NCI-H446 treated with DMSO at 0.1 percent for 48 hours (cell line): ENCODE results near the gene UQCC5.

Source experiments
- DNase-seq: peaks from one replicate; lab custom pipeline; 2025; lab: John Stamatoyannopoulos, UW

Gene UQCC5, protein sequence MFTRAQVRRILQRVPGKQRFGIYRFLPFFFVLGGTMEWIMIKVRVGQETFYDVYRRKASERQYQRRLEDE

GRCh38 chr3:52536369-52537164, at the start of gene UQCC5:
UQCC5 (plus strand) TSS chr3:52536605; CDS start chr3:52536756, 151 bp downstream.
- DNase-seq: peak; percentile 91

- DNase-seq: no peak
These were observed 49.2 kb upstream of the UQCC5 start for GRCh38 chr3:52487050-52487787.

DNA sequence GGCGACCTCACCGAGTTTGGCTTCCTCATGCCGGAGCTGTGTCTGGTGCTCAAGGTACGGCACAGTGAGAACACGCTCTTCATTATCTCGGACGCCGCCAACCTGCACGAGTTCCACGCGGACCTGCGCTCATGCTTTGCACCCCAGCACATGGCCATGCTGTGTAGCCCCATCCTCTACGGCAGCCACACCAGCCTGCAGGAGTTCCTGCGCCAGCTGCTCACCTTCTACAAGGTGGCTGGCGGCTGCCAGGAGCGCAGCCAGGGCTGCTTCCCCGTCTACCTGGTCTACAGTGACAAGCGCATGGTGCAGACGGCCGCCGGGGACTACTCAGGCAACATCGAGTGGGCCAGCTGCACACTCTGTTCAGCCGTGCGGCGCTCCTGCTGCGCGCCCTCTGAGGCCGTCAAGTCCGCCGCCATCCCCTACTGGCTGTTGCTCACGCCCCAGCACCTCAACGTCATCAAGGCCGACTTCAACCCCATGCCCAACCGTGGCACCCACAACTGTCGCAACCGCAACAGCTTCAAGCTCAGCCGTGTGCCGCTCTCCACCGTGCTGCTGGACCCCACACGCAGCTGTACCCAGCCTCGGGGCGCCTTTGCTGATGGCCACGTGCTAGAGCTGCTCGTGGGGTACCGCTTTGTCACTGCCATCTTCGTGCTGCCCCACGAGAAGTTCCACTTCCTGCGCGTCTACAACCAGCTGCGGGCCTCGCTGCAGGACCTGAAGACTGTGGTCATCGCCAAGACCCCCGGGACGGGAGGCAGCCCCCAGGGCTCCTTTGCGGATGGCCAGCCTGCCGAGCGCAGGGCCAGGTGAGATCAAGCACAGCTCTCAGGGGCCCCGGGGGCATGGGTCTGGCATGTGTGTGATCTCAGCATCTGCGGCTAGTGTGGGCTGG, 48.4 kb upstream of the UQCC5 start:
- DNase-seq: no peak

DNA sequence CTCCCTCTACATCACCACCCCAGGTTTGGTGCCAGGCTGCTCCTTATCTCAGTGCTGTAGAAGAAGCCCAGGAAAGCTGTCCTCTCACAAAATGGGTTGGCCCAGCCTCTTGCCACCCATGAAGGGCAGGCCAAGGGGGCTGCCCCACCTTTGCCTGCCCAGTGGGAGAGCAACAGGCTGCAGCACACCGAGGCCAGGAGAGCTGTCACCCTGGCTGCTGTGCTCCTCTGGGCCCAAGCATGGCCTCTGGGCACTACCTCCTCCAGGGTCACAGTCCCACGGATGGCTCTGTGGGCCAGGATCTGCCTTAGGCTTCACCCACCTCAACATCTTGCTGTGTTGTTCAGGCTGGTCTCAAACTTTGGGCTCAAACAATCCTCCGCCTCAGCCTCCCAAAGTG, 47.7 kb upstream of the UQCC5 start:
- no peak for DNase-seq

DNA sequence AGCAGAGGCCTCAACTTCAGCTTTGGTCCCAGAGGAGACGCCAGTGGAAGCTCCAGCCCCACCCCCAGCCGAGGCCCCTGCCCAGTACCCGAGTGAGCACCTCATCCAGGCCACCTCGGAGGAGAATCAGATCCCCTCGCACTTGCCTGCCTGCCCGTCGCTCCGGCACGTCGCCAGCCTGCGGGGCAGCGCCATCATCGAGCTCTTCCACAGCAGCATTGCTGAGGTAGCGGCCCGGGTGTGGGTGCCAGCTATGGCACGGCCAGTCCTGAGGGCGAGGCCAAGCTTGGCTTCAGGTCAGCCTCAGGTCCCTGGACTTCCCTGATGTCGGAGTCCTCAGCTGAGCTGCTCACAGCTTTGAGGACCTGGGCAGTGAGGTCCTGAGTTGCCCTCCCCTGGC, 47.0 kb upstream of the UQCC5 start:
- no peak for DNase-seq

DNA sequence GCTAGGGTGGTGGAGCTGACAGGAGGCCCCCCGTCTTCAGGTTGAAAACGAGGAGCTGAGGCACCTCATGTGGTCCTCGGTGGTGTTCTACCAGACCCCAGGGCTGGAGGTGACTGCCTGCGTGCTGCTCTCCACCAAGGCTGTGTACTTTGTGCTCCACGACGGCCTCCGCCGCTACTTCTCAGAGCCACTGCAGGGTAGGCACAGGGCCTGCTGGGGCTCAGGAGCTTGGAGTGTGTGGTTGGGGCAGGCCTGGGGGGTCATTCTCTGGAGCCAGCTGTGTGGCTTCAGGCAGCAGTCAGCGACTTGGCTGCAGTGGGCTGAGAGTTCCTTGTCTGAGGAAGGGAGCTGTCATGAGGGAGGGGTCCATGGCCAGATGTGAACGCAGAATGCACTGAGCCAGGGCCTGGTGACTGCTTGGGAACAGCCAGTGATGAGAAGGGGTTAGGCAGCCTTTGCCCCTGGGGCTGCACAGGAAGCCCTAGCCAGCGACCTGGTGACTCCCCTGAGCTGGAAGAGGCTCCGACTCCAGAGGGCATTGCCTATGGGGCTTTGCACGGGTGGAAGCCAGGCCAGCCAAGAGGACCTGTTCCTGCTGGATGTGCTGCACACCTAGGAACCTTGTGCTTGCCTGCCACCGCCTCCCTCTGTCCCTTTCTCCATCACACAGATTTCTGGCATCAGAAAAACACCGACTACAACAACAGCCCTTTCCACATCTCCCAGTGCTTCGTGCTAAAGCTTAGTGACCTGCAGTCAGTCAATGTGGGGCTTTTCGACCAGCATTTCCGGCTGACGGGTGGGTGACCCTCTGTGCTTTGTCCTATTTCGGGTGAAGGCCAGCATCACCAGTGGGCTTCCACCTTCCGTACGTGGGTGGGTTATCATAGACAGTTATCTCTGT, 46.1 kb upstream of the UQCC5 start:
- no peak for DNase-seq

DNA sequence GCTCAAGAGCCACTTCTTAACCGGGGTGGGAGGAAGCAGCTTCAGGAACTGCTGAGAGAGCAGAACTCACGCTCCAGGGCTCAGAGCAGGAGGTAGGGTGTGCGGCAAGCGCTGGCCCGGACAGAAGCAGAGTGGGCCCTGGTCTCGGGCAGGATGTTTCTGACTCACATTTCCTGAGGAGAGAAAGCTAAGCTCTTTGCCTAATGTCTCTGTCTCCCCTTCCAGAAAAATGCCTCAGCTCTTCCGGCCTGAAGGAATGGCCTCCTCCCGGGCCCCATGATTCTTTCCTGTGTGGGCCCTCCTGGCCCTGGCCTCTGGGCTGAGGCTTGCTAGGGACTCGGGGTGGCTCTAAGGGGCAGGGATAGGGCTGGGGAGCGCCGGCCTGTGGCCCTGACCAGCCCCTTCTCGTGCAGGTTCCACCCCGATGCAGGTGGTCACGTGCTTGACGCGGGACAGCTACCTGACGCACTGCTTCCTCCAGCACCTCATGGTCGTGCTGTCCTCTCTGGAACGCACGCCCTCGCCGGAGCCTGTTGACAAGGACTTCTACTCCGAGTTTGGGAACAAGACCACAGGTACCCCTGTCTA, 45.4 kb upstream of the UQCC5 start:
- DNase-seq: no peak

DNA sequence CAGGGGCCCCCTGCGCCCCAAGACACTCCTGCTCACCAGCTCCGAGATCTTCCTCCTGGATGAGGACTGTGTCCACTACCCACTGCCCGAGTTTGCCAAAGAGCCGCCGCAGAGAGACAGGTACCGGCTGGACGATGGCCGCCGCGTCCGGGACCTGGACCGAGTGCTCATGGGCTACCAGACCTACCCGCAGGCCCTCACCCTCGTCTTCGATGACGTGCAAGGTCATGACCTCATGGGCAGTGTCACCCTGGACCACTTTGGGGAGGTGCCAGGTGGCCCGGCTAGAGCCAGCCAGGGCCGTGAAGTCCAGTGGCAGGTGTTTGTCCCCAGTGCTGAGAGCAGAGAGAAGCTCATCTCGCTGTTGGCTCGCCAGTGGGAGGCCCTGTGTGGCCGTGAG, 44.3 kb upstream of the UQCC5 start:
- DNase-seq: no peak

DNA sequence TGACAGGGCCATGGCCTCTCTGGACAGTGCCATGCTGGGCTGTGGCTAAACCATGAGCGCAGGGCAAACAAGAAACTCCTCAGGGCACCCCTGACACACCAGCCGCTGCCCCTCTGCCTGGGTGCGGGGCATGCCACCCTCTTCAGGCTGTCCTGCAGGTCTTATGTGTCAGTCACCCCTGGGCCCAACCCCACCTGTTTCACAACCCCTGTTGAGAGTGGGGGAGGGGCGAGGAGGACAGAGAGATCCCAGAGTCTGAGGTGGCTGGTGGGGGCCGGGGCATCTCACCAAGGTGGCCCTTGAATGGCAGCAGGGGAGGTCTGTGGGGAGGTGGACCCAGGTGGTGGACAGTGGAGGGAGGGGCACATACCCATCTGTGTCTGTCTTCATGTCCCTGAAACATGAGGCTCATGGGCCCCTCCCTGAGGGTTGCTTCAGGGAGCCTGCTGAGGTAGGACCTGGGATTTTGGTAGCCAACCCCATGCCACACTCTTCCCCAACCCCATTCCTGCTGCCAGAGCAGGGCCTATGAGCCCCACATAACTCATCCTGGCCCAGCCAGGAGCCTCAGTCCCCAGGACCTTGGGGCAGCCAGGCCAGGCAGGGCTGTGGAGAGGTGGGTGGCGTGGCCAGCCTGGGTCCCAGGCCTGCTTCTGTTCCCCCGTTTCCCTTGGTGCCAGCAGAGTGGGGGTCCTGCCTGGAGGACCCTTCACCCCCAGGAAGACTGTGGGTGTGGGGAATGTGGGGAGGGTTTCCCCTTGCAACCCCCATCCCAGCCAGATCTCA, 43.0 kb upstream of the UQCC5 start:
- no peak for DNase-seq

GRCh38 chr3:52494445-52494844, 42.0 kb upstream of the UQCC5 start:
- DNase-seq: no peak

DNA sequence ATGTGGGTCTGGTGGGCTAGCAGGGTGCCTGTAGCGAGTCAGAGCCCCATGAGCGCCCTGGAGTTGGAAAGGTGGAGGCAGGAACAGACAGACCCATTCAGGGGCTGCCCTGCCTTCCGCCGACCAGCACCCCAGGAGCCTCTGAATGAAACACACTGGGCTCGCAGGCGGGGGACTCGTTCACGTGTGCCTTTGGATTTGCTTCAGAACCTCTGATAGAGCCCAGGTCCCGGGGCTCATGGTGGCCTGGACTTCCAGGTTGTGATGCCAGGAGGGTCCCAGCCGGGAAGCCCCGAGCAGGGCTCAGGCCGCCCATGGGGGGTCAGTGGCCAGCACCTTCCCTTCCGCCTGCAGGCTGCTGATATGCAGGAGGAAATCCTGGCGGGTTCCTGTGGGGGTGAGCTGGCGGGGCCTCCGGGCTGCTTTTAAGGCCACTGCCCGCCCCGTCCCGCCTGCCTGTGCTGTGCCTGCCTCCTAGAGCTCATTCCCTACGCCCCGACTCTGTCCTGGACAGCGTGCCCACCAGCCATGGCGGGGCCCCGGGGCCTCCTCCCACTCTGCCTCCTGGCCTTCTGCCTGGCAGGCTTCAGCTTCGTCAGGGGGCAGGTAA, 41.4 kb upstream of the UQCC5 start, which contains the start of gene STAB1:
Gene STAB1 (plus strand): TSS at position 453 of the 610 bp plus-strand sequence. CDS start 76 bp downstream, at position 529.
- no peak for DNase-seq

DNA sequence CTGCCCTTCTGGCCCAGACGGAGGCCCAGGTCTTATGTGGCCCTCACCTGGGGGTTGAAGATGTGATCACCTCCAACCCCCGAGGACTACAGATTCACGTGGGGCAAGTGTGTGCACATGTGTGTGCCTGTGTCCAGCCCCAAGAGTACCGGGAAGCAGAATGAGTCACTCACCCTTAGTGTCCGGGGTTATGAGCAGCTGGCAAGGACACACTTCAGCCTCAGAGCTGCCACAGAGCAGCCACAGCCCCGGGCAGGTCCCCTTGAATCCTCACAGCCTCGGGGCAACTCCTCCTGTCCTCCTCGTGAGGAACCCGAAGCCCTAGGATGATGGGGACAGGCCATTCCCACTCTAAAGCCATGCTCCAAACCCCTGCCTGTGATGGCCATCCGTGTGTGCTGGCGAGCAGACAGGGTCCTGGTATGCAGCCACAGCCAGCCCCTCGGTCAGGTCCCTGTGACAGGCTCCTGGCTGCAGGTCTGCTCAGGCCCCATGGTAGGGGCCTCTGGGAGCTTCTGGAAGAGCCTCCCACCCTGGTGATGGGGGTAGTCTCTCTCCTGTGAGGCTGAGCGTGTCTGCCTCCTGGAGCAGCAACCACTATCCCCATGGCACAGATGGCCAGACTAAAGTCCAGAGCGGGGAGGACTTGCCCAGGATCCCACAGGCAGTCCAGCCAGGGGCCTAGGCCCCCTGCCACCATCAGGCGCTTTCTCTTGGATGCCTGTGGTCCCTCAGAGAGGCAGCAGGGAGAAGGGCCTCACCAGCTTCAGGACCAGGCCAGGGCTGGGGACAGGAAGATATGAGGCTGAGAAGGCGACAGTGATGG, 40.4 kb upstream of the UQCC5 start:
- DNase-seq: no peak

DNA sequence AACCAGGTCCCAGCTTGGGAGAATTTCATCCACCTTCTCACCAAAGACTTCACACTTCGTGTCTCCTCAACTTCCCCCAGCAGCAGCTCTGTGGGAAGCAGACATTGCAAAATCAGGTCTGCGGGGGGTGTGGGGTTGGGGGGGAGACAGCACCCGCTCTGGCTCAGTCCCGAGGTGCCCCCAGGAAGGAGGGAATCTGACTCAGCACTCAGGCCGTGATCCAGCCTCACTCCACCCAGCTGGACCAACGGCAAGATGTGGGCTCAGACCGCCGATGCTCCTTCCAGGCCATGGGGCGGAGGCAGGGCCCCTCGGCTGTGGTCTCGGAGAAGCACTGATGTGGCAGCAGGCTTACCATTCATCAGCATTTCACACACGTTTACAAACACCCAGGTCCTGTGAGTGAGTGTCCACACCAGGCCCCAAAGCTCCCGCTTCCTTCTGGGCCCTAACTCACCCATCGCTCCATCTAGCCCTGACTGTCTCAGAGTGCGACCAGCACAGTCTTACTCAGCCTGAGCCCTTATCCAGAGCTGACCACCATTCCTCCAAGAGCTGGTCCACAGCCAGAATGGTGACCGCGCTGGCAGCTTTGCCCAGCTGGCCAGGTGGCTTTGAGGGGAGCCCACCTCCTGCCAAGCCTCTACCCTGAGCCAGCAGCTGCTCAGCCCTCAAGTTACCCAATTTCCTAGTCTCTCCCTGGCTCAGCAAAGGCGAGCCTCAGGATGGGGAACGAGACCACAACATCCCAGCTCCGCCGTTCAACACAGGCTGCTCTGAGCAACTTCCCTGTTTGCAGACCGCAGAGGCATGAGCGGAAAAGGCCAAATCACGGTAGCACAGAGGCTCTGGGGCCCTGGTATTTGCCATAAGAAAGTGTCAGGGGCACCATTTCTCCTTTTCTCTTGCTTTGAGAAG, 38.0 kb upstream of the UQCC5 start:
- no peak for DNase-seq

- no peak for DNase-seq
These were observed 35.4 kb upstream of the UQCC5 start for GRCh38 chr3:52501046-52501445.

DNA sequence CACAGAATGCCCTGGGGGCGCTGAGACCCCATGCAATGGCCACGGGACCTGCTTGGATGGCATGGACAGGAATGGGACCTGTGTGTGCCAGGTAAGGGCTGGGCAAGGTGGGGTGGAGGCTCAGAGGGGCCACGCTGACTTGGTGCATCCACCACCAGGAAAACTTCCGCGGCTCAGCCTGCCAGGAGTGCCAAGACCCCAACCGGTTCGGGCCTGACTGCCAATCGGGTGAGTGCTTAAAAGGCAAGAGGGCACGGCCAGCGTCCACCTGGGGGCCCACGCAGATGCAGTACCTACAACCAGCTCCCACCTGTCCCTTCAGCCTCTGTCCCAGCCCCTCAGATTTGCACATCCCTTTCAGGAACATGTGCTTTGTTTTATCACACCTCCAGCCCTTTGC, 34.4 kb upstream of the UQCC5 start:
- no peak for DNase-seq

- no peak for DNase-seq
These were observed 33.5 kb upstream of the UQCC5 start for GRCh38 chr3:52502808-52503350.

- DNase-seq: no peak
These were observed 32.5 kb upstream of the UQCC5 start for GRCh38 chr3:52503788-52504424.
